Measurements from ENCODE around the gene HDAC6. TPM values are rescaled to one million over a fixed set of nuclear protein-coding genes. Genes with fewer than 3 reads are reported as not detected.

The HDAC6 gene
- total and polyA plus RNA-seq, 10 of the 15 experiments (the other 5 are each of a cell fraction or from before 2014, with no cell fraction given) = 8.3 to 47.0 (median 34.1) TPM

GRCh38 chrX:48776818-48777439 is 24.9 kb upstream of the HDAC6 start:
- no peak overlapping the region for H3K27ac ChIP-seq (ENCODE audit: control insufficient read depth, insufficient read depth)
- DNase-seq (ENCODE audit: low read depth, low spot score) (no peak), FAIRE-seq (no peak), ATAC-seq (no peak)
- whole genome bisulfite sequencing (ENCODE audit: insufficient coverage, insufficient replicate concordance, low lambda C conversion rate, missing lambda C conversion rate) = 53% methylated on average over 13 of the region's 13 CpGs
- no peak overlapping the region for H3K9ac ChIP-seq (ENCODE audit: control insufficient read depth, insufficient read depth, low read length)
- ChIA-PET POLR2A (no interaction called here), RAD21 (ENCODE audit: unreplicated experiment) (no interaction called here), SMC1A (ENCODE audit: uncharacterized antibody, unreplicated experiment) (no interaction called here), CTCF (no interaction called here)
- no peak overlapping the region for H3K4me3 ChIP-seq
- H3K27me3 ChIP-seq (replicated peaks in 1 of 2; ENCODE audit: control insufficient read depth in 2 of 2, insufficient read depth in 2 of 2, low read length in 1 of 2) = no peaks in the 10 kb centered on the region
- in situ Hi-C loops (cut with MboI) (loop anchor here (10.0 kb wide), 1 partner anchor 48 kb away; the partner anchor contains the start of gene ERAS), intact Hi-C loops (cut with micrococcal nuclease; ENCODE audit: unreplicated experiment) (no loop called here)
- no peak overlapping the region for H2AFZ ChIP-seq (ENCODE audit: control insufficient read depth, low read depth, low read length)
- no peak for TF ChIP-seq ASH2L (IDR thresholded peaks at IDR 0.05; ENCODE audit: borderline replicate concordance, low read depth)
- TF ChIP-seq SMAD5 (IDR thresholded peaks at IDR 0.05; ENCODE audit: low read depth) = no peak
- no peak for TF ChIP-seq IKZF1 (conservative IDR thresholded peaks at IDR 0.05)
- TF ChIP-seq LARP7 (IDR thresholded peaks at IDR 0.05) = no peak
- TF ChIP-seq SREBF1 (IDR thresholded peaks at IDR 0.05; ENCODE audit: low read length) = no peak
- no peak for TF ChIP-seq USF1 (IDR thresholded peaks at IDR 0.05; ENCODE audit: borderline replicate concordance, extremely low read length, insufficient read depth, low read depth, low read length)
- TF ChIP-seq CBFB (IDR thresholded peaks at IDR 0.05; ENCODE audit: low read depth) = no peak
- TF ChIP-seq HCFC1 (IDR thresholded peaks at IDR 0.05; ENCODE audit: low read length) = no peak
- no peak for TF ChIP-seq SP1 (IDR thresholded peaks at IDR 0.05; ENCODE audit: low read depth, low read length)
- no peak for TF ChIP-seq ZBTB11 (CRISPR knock-in tag; IDR thresholded peaks at IDR 0.05)
- TF ChIP-seq RCOR1 (conservative IDR thresholded peaks at IDR 0.05; ENCODE audit: low read depth, low read length) = no peak
- TF ChIP-seq STAT3 (IDR thresholded peaks at IDR 0.05; ENCODE audit: low read depth, low read length) = no peak
- no peak for TF ChIP-seq SRF (IDR thresholded peaks at IDR 0.05; ENCODE audit: low read depth in 2 of 2, low read length in 2 of 2)
- TF ChIP-seq HSF1 (IDR thresholded peaks at IDR 0.05; ENCODE audit: low read depth, low read length) = no peak
- TF ChIP-seq ZNF622 (IDR thresholded peaks at IDR 0.05) = no peak
- TF ChIP-seq TARDBP (IDR thresholded peaks at IDR 0.05; ENCODE audit: borderline replicate concordance) = no peak
- TF ChIP-seq NFYB (IDR thresholded peaks at IDR 0.05; ENCODE audit: insufficient read depth, low read depth, low read length) = no peak
- no peak for TF ChIP-seq USF2 (IDR thresholded peaks at IDR 0.05; ENCODE audit: borderline replicate concordance, low read depth, low read length)
- H3K79me2 ChIP-seq (ENCODE audit: control insufficient read depth, insufficient read depth, low read length) = no peaks in the 10 kb centered on the region
- no peaks in the 10 kb centered on the region for H3K4me1 ChIP-seq (ENCODE audit: control insufficient read depth, insufficient read depth, low read length)
- no peaks in the 10 kb centered on the region for H4K20me1 ChIP-seq (ENCODE audit: control insufficient read depth, insufficient read depth)
- H3K9me3 ChIP-seq (replicated peaks; ENCODE audit: control insufficient read depth, insufficient read depth, low read length) = no peaks in the 10 kb centered on the region
- no TSS peak for BruUV-seq (replicated peaks)
- H3K4me2 ChIP-seq (ENCODE audit: control insufficient read depth, insufficient read depth) = no peak overlapping the region
- H3K36me3 ChIP-seq (ENCODE audit: control insufficient read depth in 2 of 2, insufficient read depth in 2 of 2, low read length in 1 of 2) = no peaks in the 10 kb centered on the region
